DMS53 treated with DMSO at 0.1 percent for 48 hours (cell line): ENCODE measurements around the gene ZNF48.

Experiments used
- DNase-seq: peaks from one replicate; lab custom pipeline; 2025; ENCODE audit not compliant: unreplicated experiment; lab: John Stamatoyannopoulos, UW

ZNF48 gene

GRCh38 chr16:30395155-30395991, at the start of gene ZNF48:
Gene ZNF48, plus strand, starts transcription at chr16:30395420. Its CDS starts 375 bp downstream, at chr16:30395795.
- peak; percentile 66 for DNase-seq

- no peak for DNase-seq
These were observed 48.9 kb upstream of the ZNF48 start for GRCh38 chr16:30346286-30346685.

DNA sequence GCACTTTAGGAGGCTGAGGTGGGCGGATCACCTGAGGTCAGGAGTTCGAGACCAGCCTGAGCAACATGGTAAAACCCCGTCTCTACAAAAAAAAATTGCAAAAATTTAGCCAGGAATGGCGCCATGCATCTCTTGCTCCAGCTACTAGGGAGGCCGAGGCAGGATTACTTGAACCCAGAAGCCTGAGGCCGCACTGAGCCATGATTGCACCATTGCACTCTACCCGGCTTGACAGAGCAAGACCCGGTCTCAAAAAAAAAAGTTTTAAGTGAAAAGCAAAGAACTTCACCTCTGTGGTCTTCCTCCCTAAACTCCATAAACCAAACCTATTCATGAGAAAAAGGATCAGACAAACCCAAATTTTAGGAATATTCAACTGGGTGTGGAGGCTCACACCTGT, 47.1 kb upstream of the ZNF48 start:
- no peak for DNase-seq

GRCh38 chr16:30348929-30349328, 46.3 kb upstream of the ZNF48 start:
- DNase-seq: no peak

DNA sequence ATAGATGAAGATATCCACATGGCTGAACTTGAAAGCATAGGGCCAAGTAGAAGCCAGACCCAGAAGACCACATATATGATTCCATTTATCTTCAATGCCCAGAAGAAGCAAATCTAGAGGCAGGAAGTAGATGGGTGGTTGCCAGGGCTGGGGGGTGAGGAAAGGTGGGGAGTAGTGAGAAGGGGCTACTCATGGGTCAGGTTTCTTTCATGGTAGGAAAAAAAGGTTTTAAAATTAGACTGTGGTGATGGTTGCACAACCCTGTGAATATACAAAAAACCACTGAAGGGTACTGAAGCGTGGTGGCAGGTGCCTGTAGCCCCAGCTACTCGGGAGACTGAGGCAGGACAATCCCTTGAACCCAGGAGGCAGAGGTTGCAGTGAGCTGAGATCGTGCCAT, 45.5 kb upstream of the ZNF48 start:
- DNase-seq: no peak

- DNase-seq: no peak
These were observed 44.9 kb upstream of the ZNF48 start for GRCh38 chr16:30350134-30350871.

GRCh38 chr16:30351001-30351441, 44.2 kb upstream of the ZNF48 start:
- DNase-seq: no peak

GRCh38 chr16:30351586-30352419, 43.4 kb upstream of the ZNF48 start:
- no peak for DNase-seq

- no peak for DNase-seq
These were observed 42.5 kb upstream of the ZNF48 start for GRCh38 chr16:30352488-30353401.

- no peak for DNase-seq
These were observed 41.6 kb upstream of the ZNF48 start for GRCh38 chr16:30353438-30354129.

DNA sequence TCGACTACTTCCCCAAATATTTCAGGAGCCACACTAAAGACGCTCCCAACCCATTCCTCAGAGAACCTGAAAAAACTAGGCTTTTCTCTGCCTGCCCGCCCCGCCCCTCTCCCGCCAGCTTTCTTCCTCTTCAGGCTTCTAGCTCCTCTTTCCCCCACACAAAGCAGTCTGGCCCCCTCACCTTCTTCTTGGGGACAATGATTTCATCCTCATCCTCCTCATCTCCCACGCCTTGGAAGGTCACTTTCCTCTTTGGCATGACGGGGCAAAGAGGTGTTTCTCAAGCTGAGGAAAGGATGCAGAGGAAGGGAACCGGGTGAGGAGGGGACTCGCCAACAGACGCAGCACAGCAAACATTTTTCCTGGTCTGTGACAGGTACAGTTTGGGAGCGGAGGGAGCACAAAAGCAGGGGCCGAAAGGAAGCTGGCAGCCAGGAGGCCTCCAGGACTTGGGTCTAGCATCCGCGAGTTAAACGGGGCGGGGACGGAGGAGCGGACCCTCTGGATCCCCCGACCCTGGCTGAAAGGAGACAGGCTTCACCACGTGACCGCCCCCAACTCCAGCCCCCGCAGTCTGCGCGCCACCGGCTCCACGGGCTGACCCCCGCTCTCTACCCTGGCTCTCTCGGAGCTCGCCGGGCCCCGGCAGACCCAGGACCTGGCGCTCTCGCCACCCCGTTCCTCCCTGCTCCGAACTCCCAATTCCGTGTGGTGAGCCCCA, 40.6 kb upstream of the ZNF48 start:
- no peak for DNase-seq

DNA sequence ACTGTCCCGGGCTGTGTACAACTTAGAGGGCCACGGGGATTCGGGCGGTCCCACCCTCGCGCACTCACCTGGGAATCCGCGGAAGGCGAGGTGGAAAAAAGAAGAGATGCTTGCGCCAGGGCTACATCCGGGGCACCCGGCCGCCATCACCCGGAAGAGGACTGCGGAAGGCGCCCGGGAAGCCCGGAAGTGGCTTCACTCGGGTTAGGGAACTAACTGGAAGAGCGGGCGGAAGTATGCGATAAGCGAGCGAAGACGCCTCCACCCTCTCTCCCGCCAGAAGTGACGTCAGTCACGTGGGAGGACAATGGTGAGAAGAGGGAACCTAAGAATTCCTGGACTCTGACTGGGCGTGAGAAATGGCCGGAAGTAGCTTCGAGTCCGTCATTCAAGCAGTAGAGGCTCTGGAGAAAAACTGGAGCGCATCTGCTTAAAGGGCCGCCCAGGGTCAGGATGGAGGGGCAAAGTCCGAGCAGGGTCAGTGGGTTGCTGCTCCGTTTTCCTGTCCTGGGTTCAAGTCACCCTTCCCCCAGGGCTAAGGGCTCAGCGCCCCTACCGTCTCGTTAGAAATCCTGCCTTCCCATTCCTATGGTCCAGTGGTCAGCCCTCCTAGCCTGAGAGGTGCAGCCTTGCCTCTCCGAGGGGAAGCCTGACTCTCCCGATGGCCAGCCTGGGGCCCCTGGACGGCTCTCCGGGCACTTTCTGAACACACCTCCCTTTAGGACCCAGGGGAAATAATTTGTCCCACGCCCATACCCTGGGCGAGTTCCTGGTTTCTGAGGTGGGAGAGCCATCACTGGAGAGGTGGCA, 39.9 kb upstream of the ZNF48 start, which contains the start of gene CD2BP2:
CD2BP2 (minus strand) TSS at position 165 of the 810 bp plus-strand sequence. CDS start 627 bp downstream, outside the sequence.
- DNase-seq: peak; percentile 99

DNA sequence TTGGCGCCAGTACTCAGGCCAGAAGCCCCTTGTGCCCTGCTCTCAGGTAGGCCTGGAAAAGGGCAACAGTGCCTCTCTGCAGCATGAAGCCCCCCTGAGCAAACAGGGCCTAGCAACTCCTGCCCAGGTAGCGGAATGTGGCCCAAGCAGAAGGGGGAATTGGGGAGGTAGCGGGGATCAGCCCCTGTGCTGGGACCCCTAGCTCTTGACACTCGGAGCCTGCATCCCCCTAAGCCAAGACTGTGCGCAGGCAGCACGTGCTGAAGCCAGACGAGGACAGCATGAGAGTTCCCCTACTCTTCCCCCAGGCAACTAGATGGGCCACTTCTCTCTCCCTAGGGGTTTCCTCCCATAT, 39.3 kb upstream of the ZNF48 start:
- no peak for DNase-seq

DNA sequence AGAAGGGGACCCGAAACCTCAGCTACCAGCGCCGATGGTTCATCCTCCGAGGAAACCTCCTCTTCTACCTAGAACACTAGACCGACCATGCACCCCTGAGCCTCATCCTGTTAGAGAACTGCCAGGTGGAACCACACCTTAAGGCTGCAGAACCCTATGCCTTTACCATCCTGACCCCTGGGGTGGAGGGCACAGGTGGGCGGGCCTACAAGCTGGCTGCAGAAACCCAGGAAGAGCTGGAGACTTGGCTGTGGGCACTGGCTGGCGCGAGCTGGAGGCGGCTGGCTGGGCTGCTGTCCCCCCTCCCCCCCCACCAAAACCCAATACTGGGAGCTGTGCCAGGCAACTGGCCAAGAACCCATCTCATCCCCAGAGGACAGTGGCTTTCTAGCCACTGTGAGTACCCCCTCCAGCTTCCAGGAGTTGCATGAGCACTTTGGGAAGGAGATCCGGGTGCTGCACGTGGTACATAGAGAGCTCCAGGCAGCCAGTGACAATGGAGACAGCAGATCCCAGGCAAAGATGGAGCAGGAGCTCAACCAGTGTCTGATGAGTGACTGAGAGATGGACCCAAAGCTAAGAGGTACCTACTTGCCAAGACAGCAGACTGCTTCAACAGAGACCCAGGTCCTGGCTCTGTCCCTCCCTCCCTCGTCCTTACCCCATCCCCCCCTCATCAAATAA, 38.7 kb upstream of the ZNF48 start:
- DNase-seq: no peak

- DNase-seq: no peak
These were observed 38.0 kb upstream of the ZNF48 start for GRCh38 chr16:30357085-30357714.

DNA sequence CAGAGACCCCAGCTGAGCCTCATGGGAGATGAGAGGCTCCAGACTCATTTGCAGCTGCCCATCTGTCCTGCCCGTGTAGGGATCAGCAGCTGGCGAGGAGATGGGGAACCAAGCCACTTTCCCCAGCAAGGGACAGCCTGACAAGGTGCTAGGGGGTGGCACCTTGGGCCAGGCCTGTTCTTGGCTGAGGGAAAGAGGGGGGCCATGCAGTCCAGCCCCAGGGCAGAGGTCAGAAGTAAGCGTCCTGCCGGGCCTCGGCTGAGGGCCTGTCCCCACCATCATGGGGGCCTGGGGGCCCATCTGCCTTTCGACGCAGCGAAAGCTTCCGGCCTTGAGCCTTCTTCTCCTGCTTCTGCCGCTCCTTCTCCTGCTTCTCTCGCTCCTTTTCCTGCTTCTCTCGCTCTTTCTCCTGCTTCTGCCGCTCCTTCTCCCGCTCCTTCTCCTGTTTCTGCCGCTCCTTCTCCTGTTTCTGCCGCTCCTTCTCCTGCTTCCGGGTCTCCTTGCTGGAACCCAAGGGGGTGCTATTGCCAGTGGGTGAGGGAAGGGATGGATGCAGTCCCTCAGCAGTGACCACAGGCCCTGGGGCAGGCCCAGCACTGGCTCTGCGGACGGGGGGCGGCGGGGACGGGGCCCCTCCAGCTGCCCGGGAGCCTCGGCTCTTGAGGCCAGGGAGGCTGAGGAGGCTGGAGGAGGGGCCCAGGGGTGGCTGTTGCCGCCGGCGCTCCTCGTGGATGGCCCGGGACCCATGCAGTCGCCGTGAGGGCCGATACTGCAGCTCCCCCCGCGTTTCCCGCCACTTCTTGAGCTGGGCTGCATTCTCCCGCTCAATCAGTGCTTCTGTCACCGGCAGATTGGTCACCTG, 37.3 kb upstream of the ZNF48 start:
- no peak for DNase-seq
